Bronchial epithelial cell (primary cell): ENCODE data around the gene AK8. TPM values are rescaled to one million over a fixed set of nuclear protein-coding genes. Genes with fewer than 3 reads are reported as not detected.

Experiments
- DNase-seq: peaks from one replicate; pipeline ENCODE4 v3.0.0-alpha.2; 2010; ENCODE audit warnings: low read depth
- FAIRE-seq: peaks from 2 replicates; lab custom pipeline; 2011; peaks lifted over from hg19 to GRCh38; lab: Jason Lieb, UNC
- H3K27me3 ChIP-seq: 2 replicates; pipeline ENCODE4 v1.5.1; 2011; ENCODE audit warnings: low read length; ENCODE audit not compliant: control insufficient read depth, insufficient read depth
- H3K36me3 ChIP-seq: 2 replicates; pipeline ENCODE4 v1.5.1; 2011; ENCODE audit warnings: low read length; ENCODE audit not compliant: control insufficient read depth, insufficient read depth
- H3K4me3 ChIP-seq: 2 replicates; pipeline ENCODE4 v1.5.1; 2011; ENCODE audit warnings: mild to moderate bottlenecking, low read depth, low read length, control low read depth
- total RNA-seq: library from RNA; depleted of rRNA; stranded (reverse); fragments of >200 nt; gene quantifications from 2 replicates; pipeline ENCODE4 v1.2.1, GENCODE V29; 2014
- TF ChIP-seq, protein P1 (sequence below): IDR thresholded peaks from 2 replicates; pipeline ENCODE4 v1.5.1; 2011; ENCODE audit warnings: mild to moderate bottlenecking, moderate library complexity, low read length, control low read depth, inconsistent platforms; ENCODE audit not compliant: insufficient read depth, severe bottlenecking

Gene AK8
- total RNA-seq, 1 donor from 2014 or later = not detected

DNA sequence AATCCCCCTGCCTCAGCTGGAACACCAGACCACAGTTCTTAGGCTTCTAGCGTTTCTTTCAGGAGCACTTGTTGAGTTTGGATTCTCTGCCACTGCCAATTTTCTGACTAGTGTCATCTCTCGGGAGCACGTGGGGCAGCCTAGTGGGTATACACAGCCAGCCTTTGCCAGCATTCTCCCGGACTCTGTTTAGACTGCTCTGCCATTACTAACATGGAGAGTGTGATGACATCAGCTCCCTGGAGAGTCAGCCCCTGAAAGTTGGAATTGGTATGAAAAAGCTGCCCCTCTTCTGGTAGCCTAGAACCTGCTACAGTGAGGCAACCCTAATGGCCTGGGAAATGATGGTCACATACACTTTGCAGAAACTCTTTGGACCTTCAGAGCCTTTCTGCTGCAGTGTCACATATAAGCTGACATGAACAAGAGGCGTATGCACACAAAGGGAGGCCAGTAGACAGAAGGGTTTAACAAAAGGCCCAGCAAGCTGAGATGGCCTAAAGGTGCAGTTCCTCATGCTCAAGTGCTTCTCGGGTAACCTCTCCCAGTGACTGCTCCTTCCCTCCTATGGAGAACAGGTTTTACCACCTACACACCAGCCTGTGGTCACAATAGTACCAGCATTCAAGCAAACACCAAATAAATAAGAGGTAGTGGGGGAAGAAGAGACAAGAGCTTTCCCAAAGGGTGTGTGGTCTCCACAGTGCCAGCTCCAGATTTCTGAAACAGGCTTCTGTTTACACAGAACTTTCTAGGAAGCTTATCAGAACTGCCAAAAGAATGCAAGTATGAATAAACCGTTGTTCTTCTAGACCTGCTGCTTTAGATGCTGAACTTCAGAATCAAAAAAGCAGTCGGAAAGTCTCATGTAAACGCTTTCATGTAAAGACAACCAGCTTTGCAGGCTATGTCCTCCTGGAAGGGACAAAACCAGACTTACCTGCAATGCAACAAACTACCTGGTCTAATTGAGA is 17.1 kb upstream of the AK8 start:
- peak; percentile 93 for FAIRE-seq
- Histone ChIP-seq H3K27me3 (no peaks in the 10 kb centered on the region), H3K4me3 (no peak overlapping the region), H3K36me3 (peaks cover 13% of the 10 kb centered on the region)
- DNase-seq = peak; percentile 39
- TF ChIP-seq, protein P1, sequence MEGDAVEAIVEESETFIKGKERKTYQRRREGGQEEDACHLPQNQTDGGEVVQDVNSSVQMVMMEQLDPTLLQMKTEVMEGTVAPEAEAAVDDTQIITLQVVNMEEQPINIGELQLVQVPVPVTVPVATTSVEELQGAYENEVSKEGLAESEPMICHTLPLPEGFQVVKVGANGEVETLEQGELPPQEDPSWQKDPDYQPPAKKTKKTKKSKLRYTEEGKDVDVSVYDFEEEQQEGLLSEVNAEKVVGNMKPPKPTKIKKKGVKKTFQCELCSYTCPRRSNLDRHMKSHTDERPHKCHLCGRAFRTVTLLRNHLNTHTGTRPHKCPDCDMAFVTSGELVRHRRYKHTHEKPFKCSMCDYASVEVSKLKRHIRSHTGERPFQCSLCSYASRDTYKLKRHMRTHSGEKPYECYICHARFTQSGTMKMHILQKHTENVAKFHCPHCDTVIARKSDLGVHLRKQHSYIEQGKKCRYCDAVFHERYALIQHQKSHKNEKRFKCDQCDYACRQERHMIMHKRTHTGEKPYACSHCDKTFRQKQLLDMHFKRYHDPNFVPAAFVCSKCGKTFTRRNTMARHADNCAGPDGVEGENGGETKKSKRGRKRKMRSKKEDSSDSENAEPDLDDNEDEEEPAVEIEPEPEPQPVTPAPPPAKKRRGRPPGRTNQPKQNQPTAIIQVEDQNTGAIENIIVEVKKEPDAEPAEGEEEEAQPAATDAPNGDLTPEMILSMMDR = no peak

DNA sequence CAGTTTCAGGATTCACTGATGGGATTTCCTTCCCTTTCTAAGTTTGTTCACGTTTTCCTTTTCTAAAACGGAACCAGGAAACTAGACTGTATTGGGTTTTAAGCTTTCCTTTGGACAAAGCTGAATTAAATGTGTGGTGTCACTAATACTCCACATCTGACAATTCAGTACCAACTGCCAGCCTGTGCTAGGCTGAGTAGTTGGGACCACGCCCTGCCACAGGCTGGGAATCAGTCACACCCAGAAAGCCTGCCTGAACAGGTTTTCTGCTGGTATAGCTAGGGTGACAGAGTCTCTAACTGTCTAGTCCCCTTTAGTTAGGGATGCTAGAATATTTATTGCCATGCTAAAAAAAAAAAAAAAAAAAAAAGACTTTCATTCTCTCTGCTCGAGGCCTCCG is 16.3 kb upstream of the AK8 start:
- H3K27me3 ChIP-seq = no peaks in the 10 kb centered on the region
- DNase-seq = peak; percentile 75
- TF ChIP-seq, protein P1 = no peak
- FAIRE-seq = peak; percentile 79
- H3K4me3 ChIP-seq = no peak overlapping the region
- H3K36me3 ChIP-seq = peaks cover 10% of the 10 kb centered on the region

DNA sequence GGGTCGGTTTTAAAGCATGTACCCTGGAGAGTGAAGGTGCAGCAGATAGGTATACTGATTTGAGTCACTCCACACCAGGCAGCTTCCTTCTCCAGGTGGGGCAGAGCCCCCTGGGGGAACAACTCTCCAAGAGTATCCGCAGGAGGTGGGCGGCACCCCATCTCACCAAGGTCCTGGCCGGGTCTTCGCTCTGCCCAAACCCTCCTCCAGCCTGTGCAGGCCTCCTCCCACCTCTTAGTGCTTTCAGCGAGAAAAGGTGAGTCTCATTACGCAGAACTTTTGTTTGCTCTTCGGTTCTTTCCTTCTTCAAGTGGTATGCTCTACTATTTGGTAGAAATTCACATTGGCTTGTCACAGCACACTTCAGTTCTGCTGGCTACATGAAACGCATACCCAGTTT is 14.3 kb upstream of the AK8 start:
- Histone ChIP-seq H3K4me3 (no peak overlapping the region), H3K27me3 (no peaks in the 10 kb centered on the region), H3K36me3 (peaks cover 5% of the 10 kb centered on the region)
- DNase-seq (no peak), FAIRE-seq (peak; percentile 18)
- TF ChIP-seq, protein P1 = no peak

DNA sequence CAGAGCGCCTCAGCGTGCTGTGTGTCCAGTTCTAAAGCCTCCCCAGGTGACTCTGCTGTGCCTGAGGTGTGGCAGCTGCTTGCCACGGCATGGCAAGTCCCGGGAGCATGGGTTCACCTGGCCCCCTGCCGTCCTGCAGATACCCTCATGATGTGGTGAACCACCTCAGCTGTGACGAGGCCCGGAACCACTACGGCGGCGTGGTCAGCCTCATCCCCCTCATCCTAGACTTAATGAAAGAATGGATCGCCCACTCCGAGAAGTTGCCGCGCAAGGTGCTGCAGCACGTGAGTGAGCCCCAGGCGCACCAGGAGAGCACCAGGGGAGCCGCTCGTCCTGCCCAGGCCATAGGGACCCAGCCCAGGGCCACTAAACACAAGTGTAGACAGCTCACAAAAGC is 10.1 kb upstream of the AK8 start:
- Histone ChIP-seq H3K36me3 (no peaks in the 10 kb centered on the region), H3K4me3 (no peak overlapping the region), H3K27me3 (no peaks in the 10 kb centered on the region)
- FAIRE-seq (no peak), DNase-seq (no peak)
- TF ChIP-seq, protein P1 = no peak

DNA sequence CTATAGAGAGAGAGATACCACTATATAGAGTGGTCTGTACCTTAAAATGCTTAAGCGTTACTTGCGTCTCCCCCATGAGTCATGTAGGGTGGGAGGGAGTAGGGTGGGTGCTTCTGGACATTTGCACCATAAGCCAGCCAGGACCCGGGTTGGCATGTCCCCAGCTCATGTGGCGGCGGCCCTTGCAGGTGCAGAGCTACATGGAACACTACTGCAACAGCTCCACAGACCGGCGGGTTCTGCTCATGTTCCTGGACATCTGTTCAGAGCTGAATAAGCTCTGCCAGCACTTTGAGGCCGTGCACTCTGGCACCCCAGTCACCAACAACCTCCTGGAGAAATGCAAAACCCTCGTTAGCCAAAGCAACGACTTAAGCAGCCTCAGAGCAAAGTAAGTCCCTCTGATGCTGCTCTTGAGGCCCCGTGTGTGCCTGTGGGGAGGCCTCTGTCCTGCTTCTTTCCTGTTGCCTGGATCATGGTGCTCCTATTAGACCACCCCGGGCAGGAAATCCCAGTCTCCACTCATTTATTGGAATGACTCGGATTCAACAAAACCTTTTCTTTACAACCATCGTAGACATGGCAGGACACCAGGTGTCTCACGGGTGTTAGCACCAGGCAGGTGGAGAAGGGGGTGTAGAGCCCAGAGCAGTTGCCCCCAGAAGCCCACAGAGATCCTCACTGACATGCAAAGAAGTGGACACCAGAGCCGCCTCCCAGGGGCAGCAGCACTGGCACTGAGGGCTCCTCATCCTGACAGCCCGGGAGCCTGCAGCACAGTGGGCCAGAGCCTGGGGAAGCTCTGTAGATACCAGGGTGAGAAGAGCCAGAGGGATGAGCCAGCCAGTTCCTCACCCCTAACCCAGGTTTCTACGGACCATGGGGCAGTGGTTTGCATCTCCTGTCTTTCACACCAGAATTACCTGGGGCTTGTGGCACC is 9.4 kb upstream of the AK8 start:
- DNase-seq = no peak
- TF ChIP-seq, protein P1 = no peak
- no peaks in the 10 kb centered on the region for H3K27me3 ChIP-seq
- no peaks in the 10 kb centered on the region for H3K36me3 ChIP-seq
- no peak overlapping the region for H3K4me3 ChIP-seq
- no peak for FAIRE-seq
